GM23248 (cell line): ENCODE measurements around the gene HOXC5.

Experiments used
- EZH2 ChIP-seq: fragments of 200-600 bp; sonication (generic); IDR thresholded peaks from 2 replicates; pipeline ENCODE4 v1.6.1; 2018; ENCODE audit warnings: antibody characterized with exemption, mild to moderate bottlenecking; ENCODE audit not compliant: insufficient read depth, poor library complexity, severe bottlenecking
- EZH2phosphoT487 ChIP-seq: fragments of 200-600 bp; sonication (generic); IDR thresholded peaks from 2 replicates; pipeline ENCODE4 v1.6.1; 2018; ENCODE audit warnings: antibody characterized with exemption, moderate library complexity, mild to moderate bottlenecking, low read depth; ENCODE audit not compliant: insufficient read depth

DNA sequence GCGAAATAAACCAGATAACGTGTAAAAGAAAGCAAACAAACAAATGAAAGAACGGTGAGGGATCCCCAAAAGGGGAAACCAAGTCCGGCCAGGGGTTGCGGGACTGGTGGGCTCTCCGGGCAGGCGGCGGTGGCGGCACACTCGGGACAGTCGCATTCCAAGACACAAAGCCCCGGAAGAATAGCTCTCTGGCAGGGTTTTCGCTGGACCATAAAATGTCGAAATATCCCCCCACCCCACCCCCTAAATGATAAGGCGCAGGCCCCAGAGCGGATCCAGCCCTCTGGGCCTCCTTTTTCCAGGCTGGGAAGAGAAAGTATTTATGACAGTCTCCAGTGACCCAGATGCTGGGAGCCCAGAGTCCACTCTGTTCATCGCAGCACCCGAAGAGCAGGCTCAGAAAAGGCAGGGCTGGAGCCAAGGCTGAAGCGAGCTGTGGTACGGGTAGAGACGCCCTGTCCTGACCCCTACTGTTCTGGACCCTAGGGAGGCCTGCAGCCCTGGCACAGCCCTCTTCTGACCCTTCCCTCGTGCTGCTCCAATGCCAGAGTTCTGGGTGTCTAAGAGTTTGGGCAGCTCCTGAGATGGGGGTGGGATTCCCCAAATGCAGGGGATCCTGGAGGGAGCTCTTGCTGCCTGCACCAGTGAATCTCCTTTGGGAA, 26.2 kb upstream of the HOXC5 start:
- TF ChIP-seq EZH2phosphoT487 (no peak), EZH2 (no peak)
